ENCODE measurements around the gene RAMP3.

The RAMP3 gene

DNA sequence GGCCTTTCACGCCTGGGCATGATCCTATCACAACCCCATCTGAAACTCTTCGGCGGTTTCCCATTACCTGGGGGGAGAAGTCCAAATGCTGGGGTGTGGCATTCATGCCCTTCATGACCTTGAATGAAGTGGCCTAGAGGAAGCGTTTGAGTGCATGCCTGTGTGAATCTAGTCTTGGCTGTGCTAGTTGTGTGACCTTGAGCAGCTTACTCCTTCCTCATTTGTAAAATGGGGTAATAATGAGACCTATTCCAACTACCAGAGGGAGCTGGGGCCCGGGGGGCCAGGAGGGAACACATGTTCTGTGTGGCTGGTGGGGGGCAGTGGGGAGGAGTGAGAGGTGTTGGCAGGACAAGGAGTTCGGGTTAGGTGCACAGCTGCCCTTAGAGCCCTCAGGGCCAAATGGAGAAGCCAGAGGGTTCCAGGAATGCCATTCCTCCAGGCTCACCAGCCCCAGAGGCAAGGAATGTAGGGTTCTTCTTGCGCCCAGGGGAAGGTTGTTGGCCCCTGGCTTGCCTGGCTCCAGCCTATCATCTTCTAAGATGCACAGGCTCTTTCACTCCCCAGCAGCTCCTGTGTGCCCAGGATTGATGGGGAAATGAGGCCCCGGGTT, 24.8 kb upstream of the RAMP3 start:
- no peak for DNase-seq

DNA sequence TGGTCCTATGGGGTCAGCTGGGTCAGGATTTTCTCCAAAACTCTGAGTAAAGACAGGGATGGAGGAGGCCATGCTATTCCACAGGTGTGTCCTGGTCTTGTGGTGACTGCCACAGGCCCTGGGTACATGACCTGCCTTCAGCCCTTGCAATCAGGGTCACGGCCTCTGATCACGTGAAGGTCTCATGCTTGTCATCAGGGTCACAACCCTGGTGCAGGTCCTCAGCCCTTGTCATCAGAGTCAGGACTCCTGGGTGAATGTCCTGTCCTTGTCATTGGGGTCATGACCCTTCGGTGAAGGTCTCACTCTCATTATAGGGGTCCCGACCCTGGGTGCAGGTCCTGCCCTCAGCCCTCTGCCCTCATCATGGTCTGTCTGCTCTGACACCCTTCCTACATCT, 24.2 kb upstream of the RAMP3 start:
- DNase-seq: no peak

DNA sequence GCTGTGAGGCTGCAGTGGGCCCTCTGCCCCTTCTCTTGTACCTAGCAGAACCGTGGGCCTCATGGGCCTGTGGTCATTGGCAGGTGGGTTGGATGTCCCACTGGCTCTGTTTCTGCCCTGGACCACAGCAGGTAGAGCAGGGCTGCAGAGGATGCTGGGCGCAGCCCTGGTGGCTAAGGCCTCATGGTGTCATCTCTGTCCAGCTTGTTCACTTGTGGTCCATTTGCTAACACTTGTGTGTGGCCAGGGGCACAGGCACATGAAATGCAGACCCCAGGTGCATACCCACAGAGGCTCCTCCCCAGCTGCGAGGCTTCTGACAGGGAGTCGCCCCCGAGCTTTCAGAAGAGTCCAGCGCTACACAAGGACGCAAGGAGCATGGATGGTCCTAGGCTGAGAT, 23.7 kb upstream of the RAMP3 start:
- DNase-seq: no peak

DNA sequence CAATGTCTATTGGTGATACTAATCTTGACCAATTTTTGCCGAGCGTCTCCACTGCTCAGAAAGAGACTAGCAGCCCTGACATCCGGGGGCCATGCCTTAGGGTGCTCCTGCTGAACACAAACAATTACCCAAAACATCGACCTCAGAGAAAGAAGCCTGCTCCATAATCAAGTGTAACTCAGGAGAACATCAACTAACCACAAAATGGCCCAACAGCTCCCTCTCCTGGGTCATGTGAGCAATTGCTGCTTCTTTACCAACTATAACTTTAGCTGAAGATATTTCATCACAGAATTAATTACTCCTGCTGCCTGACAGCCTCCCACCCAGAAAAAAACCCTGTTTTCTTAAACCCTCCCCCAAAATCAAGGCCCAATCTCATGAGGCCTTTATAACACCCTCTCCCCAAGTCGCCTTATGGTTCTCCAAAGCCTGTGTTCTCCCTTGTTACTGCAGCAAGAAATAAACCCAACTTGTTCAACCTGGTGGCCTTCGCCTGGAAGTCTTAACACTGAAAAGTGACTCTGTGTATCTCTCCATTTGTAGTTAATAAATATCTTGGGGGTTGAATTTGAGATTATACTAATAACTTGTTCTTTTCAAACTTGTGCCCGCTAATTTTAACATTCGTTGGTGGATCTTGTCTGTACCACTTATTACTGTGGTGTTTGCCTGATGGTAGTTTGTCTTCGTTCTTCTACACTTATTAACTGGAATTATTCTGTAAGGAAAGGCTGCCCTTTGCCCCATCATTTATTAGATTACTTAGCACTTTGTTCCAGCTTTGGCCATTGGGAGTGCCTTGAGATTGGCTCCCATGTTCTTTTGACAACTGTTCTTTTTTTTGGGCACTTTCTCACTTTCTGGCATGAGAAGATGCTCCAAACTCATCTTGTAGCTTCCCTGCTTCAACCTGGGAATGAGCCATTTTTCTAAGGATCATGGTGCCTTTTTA, 21.2 kb upstream of the RAMP3 start:
- DNase-seq: peak; percentile 84

DNA sequence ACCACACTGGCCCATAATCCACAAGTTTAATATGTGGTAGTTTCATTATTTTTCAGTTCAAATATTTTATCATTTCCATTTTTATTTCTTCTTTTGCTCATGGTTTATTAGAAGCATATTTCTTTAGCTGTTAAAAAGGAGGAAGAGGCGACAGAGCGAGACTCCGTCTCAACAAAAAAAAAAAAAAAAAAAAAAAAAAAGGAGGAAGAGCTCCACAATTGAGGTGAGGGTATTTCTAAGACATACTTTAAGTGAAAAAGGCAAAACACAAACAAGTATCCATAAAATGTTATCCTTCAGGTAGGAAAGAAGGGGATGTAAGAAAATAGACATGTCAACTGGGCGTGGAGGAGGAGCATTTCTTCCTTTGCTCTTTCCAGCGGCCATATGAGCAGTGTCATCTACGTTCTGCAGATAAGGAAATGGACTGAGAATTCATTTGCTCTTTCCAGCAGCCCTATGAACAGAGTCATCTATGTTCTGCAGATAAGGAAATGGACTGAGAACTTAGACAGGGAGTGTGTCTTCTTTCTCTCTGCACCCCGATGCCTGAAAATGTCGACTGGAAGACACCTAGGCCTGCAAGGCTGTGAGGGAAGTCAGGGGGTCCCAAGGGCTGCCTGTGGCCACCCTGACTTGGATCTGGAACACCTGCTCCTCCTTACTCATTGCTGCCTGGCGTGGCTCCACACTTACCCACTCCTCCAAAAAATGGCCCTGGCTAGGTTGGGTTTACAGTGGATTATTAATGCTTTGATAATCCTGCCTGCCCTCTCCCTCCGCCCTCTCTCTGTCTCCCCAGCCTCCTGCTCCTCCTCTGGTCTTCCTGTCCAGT, 18.9 kb upstream of the RAMP3 start:
- no peak for DNase-seq

DNA sequence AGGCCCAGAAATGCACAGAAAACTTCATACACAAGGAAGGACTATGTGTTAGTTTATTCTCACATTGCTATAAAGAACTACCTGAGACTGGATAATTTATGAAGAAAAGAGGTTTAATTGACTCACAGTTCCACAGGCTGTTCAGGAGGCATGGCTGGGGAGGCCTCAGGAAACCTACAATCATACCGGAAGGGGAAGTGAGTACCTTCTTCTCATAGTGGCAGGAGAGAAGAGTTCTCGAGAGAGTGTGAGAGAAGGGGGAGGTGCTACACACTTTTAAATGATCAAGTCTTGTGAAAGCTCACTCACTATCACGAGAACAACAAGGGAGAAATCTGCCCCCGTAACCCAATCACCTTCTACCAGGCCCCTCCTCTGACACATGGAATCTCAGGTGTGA, 16.8 kb upstream of the RAMP3 start:
- no peak for DNase-seq

DNA sequence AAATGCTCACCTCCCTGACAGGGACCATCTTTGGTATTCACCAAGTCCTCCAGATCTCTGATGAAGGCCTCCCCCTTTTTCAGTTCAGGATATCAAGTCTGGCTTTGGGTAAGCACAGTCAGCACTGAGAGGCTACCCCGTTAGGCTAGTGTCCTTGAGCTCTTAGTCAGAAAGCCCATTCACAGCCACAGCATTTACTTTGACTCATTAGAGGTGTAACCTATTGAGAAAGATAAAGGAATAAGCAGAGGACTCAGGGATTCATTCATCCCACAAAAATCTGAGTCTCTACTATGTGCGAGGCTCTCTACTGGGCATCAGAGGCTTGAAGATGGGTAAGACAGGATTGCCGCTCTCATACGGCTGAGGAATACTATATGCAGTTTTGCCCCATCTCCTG, 14.0 kb upstream of the RAMP3 start:
- no peak for DNase-seq

DNA sequence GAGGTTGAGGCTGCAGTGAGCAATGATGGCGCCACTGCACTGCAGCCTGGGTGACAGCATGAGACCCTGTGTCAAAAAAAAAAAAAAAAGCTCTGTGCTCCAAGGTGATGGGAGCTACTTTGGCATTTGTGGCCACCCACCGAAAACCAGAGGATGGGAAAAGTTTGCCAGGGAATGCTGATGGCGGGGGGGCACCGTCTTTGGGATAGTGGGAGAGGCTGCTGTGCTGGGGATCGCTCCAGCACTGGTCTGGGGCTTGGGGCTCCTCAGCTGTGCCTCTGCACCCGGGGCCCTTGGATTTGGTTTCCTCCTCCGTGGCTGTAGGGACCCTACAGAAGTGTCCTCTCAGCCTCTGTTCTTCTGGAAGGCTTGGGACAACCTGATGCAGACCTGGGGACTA, 11.7 kb upstream of the RAMP3 start:
- peak; percentile 19 for DNase-seq

DNA sequence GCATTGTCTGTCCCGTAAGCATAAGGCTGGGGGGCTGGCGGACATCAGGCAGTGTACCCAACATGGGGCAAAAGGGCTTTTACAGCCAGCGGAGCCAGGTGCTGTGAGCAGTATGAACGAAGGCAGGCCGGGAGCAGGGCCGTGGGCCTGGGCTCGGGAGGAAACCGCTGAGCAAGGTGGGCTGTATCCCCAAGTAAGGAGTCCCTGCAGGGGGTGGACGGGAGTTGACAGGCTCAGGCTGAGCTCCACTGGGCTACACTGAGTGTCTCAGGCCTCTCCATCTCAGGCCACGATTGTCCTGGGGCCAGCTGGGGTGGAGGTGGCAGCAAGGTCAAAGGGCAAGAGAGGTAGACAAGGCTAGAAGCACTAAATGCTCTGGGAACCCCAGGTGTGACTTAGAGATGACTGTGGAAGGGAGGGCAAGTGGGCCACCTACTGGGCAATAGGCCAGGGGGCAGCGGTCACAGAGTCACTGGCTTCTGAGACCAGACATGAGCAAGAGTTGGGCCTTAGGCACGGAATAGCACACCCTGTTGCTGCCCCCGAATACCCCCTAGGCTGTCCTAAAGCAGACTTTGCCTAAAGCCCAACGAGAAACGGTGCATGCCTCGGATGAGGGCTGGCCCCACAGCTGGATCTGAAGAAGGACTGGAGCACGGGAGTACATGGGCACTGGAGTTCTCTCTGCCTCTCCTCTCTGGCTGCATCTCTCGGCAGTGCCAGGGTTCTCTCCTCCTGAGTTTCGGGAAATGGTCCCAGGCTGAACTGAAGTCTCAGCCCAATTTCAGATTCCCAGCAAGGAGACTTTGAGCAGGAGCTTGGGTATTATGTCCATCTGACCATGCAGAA, 10.8 kb upstream of the RAMP3 start:
- peak; percentile 60 for DNase-seq

DNA sequence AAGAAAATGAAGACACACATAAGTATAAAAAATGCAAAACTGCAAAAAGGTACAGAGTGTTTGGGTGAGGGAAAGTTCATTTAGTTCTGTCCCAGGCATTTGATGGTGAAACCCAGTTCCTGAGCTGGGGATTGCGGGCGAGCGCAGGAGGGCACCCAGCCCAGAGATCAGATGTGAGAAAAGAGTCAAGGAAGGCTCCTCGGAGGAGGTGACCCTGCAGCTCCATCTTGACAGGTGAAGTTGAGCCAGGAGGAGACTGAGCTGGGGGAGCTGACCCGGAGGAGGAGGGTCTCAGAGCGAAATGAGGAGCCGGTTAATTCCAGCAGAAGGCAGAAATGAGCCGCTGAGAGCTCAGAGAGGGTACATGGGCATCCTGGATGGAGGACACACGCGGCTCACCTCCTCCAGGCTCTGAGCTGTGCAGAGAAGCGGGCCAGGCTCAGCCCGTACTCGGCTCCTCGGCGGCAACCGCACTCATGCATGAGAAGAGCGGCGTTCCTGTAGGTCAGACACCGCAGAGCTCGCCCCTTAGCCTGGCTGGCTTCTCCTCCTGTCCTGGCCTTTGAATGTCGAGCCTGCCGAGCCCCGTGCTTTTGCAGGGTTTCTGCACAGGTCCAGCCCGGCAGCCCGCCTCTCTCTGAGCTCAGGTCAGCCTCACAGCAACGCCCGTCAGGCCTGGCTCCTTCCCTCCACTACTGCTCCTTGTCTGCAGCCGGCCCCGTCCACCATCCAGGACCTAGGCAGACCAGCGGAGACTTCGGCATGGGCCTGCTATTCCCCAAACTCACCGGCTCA, 9.5 kb upstream of the RAMP3 start:
- peak; percentile 53 for DNase-seq

DNA sequence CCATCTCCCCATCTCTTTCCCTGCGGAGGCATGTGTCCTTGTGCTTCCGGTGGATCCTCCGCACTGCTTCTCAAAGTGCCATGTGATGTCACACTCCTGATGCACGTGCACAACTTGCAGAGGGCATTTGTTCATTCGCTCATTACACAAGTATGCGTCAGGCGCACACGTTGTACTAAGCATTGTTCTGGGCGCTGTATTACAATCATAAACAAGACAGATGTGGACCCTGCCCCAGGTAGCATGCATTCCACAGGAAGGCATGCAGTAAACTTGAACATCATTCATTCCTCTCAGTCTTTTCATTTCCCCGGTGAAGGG, 9.0 kb upstream of the RAMP3 start:
- DNase-seq: no peak

DNA sequence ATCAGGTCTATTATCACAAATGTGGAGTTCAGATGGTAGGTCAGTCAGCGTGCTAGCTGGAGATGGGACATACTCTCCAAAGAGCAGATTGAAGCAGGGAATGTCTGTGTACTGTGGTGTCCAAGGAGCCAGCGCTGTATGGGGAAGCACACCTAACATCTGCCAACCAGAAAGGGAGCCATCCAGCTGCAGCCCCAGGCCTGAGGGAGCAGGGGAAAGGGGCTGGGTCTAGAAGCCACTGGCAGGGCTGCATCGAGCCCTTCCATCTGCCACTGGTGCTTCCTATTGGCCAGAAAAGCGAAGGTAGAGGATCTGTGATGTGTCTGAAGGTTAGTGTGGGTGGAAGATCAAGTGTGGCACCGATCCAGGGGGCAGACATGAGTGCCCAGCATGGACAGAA, 8.0 kb upstream of the RAMP3 start:
- DNase-seq: peak; percentile 25

DNA sequence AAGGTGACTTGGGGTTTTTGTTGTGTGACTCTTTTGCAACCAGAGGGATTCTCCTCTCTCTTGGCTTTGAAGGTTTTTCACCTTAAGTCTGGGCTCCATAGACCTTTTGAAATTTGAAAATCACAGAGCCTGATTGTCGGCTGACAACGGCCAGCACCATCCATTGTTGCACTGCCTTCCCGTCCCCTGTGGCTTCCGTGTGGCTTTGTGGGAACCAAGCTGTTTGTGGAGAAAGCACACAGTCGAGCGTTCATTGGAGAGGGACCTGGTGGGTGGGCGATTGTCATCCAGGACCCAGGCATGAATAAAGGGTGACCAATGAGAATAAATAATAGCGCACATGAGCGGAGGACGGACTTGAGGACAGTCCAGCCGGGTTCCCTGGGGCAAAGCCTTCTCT, 7.4 kb upstream of the RAMP3 start:
- DNase-seq: peak; percentile 6

DNA sequence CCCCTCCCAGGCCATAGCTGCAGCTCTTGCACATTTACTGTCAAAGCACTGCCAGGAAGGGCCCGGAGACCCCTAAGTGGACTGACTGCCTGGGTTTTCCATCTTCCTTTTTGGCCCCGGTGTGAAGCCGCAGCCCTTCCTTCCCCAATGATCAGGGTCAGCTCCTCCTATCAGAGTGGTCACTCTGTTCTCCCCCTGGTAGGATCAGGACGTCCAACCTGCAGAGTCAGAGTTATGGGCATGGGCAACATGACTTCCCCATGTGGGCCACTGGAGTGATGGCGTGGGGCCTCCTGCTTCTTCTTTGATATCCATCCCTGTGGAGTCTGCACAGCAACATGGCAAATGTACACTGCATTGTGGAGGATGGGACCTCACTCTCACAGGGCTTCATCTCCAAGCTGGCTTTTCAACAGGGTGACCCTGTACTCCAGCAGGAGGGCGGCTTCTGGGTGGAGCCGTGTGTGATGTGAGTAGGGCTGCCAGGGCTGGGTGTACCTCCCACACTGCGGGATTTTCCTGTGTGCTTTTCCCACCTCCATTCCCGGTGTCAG, 6.4 kb upstream of the RAMP3 start:
- DNase-seq: peak; percentile 44

DNA sequence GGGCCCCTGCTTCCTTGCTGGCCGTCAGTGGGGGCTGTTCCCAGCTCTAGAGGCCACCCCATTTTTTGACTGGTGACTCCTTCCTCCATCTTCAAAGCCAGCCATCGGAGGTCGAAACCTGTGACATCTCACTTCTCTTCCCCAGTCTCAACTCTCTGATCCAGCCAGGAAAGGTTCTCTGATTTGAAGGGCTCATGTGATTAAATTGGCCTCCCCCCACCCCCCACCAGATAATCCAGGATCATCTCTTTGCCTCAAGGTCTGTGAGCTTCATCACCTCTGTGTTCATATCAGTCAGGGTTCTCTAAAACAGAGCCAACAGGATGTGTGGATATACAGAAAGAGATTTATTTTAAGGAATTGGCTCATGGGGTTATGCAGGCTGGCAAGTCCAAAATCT, 5.6 kb upstream of the RAMP3 start:
- no peak for DNase-seq

DNA sequence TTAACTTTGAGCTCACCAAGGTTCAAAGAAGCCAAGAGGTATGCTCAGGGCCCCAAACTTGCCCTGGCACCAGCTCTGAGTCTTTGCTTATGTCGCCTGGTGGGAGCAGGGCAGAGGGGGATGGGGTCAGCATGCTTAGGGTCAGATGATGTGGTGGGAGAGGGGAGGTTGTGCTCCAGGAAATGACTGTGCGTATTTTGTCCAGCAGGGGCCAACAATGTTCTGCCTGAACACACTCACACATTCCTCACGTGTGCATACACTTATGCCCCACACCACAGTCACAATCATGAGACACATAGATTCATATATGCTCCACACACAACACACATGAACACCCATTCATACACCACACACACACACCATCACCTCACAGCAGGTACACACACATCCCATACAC, 4.4 kb upstream of the RAMP3 start:
- DNase-seq: peak; percentile 41

DNA sequence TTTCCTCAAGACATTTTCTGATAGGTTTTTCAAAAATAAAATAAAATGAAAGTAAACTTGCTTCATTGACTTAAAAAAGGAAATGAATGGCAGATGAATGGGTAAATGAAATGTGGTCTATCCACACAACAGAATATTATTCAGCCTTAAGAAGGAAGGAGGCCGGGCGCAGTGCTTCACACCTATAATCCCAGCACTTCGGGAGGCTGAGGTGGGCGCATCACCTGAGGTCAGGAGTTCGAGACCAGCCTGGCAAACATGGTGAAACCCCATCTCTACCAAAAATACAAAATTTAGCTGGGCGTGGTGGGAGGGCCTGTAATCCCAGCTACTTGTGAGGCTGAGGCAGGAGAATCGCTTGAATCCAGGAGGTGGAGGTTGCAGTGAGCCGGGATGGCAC, 3.7 kb upstream of the RAMP3 start:
- peak; percentile 6 for DNase-seq

DNA sequence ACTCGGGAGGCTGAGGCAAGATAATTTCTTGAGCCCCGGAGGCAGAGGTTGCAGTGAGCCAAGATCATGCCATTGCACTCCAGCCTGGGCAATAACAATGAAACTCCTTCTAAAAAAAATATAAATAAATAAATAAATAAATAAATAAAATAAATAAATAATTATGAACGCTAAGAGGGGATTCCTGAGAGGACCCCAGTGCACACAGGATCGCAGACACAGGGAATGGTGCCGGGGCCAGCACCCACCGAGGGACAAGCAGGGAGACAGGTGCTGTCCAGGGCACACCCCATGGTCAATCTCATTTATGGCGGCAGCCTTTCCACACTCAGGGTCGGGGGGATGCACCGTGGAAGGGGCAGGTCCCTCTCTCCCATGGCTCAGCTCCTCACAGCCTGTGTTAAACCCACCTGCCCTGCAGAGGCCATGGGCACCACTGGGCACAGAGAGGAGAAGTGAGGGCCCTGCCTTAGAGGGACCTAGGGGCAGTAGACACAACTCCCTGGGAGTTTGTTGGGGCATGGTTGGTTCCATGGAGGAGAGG, 2.2 kb upstream of the RAMP3 start:
- DNase-seq: peak; percentile 59

DNA sequence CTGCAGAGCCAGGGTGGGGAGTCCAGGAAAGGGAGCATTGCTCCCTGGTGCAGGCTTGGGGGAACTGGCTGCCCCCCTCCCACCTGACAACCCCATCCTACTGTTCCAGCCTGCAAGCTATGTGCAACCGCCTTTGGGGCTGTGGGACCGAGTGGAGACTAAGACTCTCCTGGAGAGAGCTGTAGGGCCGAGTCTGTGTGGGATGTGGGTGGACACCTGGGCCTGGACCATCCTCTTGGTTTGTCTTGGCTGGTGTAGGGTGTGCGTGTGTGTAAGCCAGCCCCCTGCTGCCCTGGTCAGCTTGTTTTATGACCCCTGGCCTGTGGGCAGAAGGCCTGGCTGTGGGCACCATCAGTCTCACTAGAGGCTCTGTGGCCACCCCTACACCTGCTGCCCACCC, 1.6 kb upstream of the RAMP3 start:
- DNase-seq: no peak

DNA sequence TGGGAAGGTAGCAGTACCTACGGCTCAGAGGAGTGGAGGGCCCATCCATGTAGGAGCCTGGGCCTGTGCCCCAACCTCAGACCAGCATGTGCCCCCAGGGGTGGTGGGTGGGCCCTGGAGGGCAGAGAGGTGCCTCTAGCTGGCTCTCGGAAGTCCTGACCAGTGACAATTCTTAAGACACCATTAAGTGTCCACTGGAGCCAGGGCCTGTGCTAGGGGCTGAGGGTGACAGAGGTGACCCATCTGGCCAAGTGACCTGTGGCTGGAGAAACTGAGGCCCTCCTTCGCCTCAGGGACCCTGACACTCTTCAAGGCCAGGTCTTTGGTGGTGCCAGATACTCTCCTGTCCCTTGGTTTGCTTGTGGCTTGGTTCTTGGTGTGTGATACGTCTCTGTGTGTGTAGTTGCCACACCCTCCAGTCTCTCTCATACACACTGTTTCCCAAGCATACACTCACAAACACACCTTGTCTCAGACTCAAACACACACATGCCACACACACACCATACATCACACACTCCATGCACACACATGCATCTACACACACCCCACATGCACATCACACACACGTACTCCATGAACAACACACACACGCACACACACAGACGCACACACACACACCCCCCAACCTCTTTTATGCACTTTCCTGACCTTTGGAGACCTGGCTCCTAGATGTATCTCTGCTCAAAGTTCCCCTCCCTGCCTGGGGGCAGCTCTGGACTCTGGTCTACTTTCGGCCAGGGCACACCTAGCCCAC, 897 bp upstream of the RAMP3 start:
- peak; percentile 58 for DNase-seq

DNA sequence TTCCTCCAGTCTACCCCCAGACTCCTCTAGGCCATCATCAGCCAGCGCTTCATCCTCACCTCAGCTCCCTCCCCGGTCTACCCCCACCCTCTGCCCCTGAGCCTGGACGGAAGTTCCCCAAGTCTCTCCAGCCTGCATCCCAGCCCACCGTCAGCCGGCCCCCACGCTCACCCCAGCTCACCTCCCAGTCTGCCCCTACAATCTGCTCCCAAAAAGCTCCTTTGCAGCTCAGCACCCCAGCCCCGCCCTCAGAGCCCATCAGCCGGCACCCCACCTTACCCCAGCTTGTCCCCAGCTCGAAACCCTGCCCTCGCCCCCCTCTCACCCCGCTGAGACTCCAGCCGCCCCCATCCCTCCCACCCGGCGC, 322 bp upstream of the RAMP3 start:
- DNase-seq: peak; percentile 48
